Measurements from ENCODE around the gene BIRC7.

The BIRC7 gene

DNA sequence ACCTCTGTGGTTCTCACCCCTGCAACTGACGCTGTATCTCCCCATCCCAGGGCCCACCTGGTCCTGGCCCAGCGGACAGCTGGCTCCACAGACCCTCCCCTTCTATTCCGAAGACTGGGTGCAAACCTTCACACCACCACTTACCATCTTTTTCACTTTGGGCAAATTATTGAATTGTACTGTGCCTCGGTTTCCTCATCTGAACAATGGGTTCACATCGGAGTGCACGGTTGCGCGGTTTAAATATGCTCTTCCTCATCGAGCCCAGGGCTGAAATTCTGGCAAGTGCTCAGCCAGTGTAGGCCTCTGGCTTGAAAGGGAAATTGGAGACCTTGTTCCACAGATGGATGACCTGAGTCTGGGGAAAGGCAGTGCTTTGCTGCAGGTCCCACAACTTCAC lies 34.0 kb downstream of the BIRC7 start:
- ChIA-PET POLR2A (no interaction called here), CTCF (interaction anchor here (2.1 to 16.0 kb wide), 2 partner anchors 22 to 45 kb away, joined by 8 to 142 read pairs; no protein-coding TSS in a partner anchor)
- H3K4me3 ChIP-seq (ENCODE audit: low read depth, low read length) = no peak overlapping the region
- no peak for DNase-seq (ENCODE audit: low read depth, low spot score)
- TF ChIP-seq, protein P1, sequence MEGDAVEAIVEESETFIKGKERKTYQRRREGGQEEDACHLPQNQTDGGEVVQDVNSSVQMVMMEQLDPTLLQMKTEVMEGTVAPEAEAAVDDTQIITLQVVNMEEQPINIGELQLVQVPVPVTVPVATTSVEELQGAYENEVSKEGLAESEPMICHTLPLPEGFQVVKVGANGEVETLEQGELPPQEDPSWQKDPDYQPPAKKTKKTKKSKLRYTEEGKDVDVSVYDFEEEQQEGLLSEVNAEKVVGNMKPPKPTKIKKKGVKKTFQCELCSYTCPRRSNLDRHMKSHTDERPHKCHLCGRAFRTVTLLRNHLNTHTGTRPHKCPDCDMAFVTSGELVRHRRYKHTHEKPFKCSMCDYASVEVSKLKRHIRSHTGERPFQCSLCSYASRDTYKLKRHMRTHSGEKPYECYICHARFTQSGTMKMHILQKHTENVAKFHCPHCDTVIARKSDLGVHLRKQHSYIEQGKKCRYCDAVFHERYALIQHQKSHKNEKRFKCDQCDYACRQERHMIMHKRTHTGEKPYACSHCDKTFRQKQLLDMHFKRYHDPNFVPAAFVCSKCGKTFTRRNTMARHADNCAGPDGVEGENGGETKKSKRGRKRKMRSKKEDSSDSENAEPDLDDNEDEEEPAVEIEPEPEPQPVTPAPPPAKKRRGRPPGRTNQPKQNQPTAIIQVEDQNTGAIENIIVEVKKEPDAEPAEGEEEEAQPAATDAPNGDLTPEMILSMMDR (IDR thresholded peaks at IDR 0.05; ENCODE audit: insufficient read depth, low read length, missing control alignments) = no peak

DNA sequence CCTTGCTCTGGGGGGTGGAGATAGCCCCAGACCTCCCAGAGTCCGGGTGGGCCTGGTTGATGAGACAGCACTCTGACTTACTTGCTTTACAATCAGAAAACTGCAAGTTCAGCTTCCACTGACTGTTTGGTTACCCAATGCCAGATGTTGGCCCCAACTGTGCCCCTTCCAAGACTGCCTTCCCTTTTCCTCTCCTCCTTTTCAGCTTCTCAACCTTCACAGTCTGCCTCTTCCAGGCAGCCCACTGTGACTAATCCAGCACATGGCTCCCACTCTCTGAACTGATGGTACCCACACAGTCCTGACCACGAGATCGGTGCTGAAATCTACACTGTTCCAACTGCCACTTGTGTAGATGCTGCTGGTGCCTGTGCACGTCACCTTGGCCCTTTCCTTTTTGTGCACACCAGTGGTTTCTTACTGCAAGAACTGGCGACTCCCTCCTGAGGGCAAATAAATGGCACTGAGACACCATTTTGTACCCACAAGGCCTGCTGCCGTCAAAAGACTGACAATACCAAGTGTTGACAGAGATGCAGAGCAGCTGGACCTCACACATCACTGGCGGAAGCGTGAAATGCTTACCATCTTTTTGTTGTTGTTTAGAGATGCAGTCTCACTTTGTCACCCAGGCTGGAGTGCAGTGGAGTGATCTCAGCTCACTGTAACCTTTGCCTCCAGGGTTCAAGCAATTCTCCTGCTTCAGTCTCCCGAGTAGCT lies 35.1 kb downstream of the BIRC7 start:
- ChIA-PET POLR2A (no interaction called here), CTCF (interaction anchor here (0.9 to 16.0 kb wide), 4 partner anchors 21 to 46 kb away, joined by 4 to 142 read pairs (median 6); no protein-coding TSS in a partner anchor)
- H3K4me3 ChIP-seq (ENCODE audit: low read depth, low read length) = no peak overlapping the region; the same call in 1 of the 2 replicates
- DNase-seq (ENCODE audit: low read depth, low spot score) = no peak
- TF ChIP-seq, protein P1 (IDR thresholded peaks at IDR 0.05; ENCODE audit: insufficient read depth, low read length, missing control alignments) = no peak

DNA sequence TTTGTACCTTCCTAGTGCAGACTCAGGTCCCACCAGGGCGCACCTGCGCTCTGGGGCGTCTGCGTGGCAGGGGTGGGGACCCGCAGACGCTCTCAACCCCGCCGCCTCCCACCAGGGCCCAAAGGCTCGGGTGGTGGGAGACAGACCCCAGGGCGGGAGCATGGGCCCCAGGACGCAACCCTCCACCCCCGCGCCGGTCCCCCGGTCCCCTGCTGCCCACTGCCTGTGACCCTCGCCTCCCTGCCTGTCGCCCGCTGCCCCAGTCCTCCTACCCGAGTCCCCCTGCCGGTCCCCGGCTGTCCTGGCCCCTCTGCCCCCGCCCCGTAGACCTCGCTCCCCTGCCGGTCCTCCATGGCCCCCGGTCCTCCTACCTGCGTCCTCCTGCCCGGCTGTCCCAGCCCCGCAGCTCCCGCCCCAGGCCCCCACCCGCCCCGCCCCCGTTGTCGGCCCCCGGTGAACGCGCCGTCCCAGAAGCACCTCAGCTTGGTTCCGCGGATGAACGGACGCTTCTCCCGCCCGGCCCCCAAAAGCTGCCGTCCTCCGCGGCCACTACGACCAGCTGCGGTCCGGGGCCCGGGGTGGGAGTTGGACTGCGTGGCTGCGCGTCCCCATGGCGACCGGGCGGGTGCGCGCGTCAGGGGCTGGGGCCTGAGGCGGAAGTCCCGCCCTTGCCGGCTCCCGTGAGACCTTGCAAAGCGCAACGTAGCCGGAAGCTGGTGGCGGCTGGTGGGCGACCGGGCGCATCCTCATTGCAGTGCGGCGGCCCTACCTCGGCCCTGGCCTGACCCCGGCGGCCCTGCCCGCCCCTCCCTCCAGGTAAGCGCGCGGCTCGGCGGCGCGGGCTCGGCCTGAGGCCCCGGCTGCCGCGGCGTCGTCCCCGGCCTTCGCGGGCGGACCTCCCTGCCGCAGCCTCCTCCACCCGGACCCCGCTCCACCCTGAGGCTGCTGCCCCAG lies 36.7 kb downstream of the BIRC7 start, which contains the start of gene ARFGAP1:
ARFGAP1 (plus strand) TSS at position 709 of the 954 bp plus-strand sequence. CDS start 2,768 bp downstream, outside the sequence.
- DNase-seq (ENCODE audit: low read depth, low spot score) = peak; percentile 19
- ChIA-PET CTCF (interaction anchor here (0.8 to 16.0 kb wide), 10 partner anchors 8 to 105 kb away, joined by 3 to 142 read pairs (median 4); no protein-coding TSS in a partner anchor), POLR2A (interaction anchor here (0.7 to 1.4 kb wide), 8 partner anchors 12 to 249 kb away, joined by 3 to 5 read pairs (median 4); partner anchors contain the start of gene PPDPF)
- peak within 1 kb of the TSS; percentile 94 for H3K4me3 ChIP-seq (ENCODE audit: low read depth, low read length)
- TF ChIP-seq, protein P1 (IDR thresholded peaks at IDR 0.05; ENCODE audit: insufficient read depth, low read length, missing control alignments) = no peak

DNA sequence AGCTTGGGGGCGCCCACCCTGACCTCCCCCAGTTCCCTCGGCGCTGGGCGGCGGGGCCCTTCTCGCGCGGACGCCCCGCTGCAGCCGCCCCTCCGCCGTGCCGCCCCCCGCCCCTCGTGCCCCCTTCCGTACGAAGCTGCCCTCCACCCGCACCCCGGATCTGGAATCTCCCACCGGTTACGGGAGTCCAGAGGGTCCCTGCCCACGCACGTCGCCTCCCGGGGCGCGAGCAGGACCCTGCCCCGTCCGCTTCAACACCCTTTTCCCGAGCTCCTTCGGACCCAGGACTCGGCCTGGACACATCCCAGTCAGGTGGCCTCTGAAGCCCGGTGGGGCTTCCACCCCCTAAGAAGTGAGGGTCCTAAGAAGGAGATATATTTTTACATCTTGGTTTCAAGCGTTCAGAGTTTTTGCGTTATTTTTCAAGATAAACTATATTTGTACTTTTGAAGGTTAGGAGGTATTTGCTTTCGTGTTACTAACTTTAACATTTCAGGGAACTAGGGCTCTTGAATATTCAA lies 37.4 kb downstream of the BIRC7 start:
- TF ChIP-seq, protein P1 (IDR thresholded peaks at IDR 0.05; ENCODE audit: insufficient read depth, low read length, missing control alignments) = no peak
- ChIA-PET CTCF (interaction anchor here (0.8 to 16.0 kb wide), 8 partner anchors 7 to 104 kb away, joined by 3 to 142 read pairs (median 4); no protein-coding TSS in a partner anchor), POLR2A (interaction anchor here (0.7 to 1.2 kb wide), 7 partner anchors 12 to 248 kb away, joined by 3 to 5 read pairs (median 4); partner anchors contain the start of gene PPDPF)
- no peak for DNase-seq (ENCODE audit: low read depth, low spot score)
- peak overlapping the region; percentile 94 for H3K4me3 ChIP-seq (ENCODE audit: low read depth, low read length)

DNA sequence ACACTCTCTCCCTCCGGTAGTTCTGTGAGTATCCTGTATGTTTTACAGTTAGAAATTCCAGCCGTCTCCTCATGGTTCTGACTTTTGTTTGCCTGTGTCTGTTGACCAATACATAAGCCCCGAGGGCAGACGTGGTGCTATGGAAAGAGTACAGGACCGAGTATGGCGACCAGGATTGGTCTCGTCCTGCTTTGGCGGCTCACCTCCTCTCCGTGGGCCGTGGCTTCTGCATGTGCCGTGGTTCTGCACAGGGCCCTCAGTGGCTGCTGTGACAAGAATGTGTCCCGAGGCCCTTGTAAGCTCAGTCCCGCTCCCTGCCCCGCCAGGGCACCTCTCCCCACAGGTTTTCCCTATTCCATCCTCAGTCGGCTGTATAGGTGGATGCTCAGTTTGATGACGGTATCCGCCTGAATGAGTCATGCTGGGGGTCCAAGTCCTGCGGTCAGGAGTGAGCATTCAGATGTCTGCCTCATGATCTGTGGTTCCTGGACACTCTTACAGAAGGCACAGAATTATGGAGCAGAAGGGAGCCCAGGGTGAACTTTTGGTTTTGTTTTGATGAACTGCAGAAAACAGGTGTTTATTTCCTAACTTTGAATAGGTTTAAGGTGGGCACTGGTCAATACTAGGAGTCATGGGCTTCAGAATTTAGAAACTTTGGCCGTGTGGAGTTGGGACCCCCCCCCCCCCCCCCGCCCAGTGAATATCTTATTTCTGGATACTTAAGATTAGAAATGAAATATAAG lies 38.1 kb downstream of the BIRC7 start:
- DNase-seq (ENCODE audit: low read depth, low spot score) = peak; percentile 4
- ChIA-PET POLR2A (interaction anchor here (0.6 to 1.3 kb wide), 3 partner anchors 9 to 22 kb away, joined by 3 read pairs; no protein-coding TSS in a partner anchor), CTCF (interaction anchor here (0.7 to 16.0 kb wide), 5 partner anchors 17 to 59 kb away, joined by 3 to 142 read pairs (median 3); no protein-coding TSS in a partner anchor)
- TF ChIP-seq, protein P1 (IDR thresholded peaks at IDR 0.05; ENCODE audit: insufficient read depth, low read length, missing control alignments) = no peak
- peak overlapping the region; percentile 94 for H3K4me3 ChIP-seq (ENCODE audit: low read depth, low read length)
